ENCODE measurements around the gene CXCR6.

Gene CXCR6

GRCh38 chr3:45943207-45943846, at the start of gene CXCR6:
Gene CXCR6 (plus strand): TSS chr3:45943464. CDS start chr3:45946482, 3,018 bp downstream.
- DNase-seq = no peak

- DNase-seq = no peak
Observed at GRCh38 chr3:45894015-45894414, 49.2 kb upstream of the CXCR6 start.

GRCh38 chr3:45895686-45896468, 47.4 kb upstream of the CXCR6 start:
- DNase-seq = no peak

- DNase-seq = no peak
Observed at GRCh38 chr3:45896956-45897355, 46.3 kb upstream of the CXCR6 start.

GRCh38 chr3:45904931-45905330, 38.3 kb upstream of the CXCR6 start:
- DNase-seq = no peak

- no peak for DNase-seq
Observed at GRCh38 chr3:45905755-45906154, 37.5 kb upstream of the CXCR6 start.

- no peak for DNase-seq
Observed at GRCh38 chr3:45906681-45907407, 36.4 kb upstream of the CXCR6 start.

- DNase-seq = no peak
Observed at GRCh38 chr3:45907769-45908705, 35.2 kb upstream of the CXCR6 start.

- DNase-seq = no peak
Observed at GRCh38 chr3:45908761-45909160, 34.5 kb upstream of the CXCR6 start.

GRCh38 chr3:45909542-45909941, 33.7 kb upstream of the CXCR6 start:
- no peak for DNase-seq

- DNase-seq = no peak
Observed at GRCh38 chr3:45910892-45911291, 32.4 kb upstream of the CXCR6 start.

- DNase-seq = no peak
Observed at GRCh38 chr3:45911511-45912226, 31.6 kb upstream of the CXCR6 start.

GRCh38 chr3:45912435-45912834, 30.8 kb upstream of the CXCR6 start:
- DNase-seq = no peak

GRCh38 chr3:45914362-45915058, 28.8 kb upstream of the CXCR6 start:
- DNase-seq = no peak

GRCh38 chr3:45915059-45915439, 28.2 kb upstream of the CXCR6 start:
- DNase-seq = no peak

- DNase-seq = peak; percentile 55
Observed at GRCh38 chr3:45915518-45916231, 27.6 kb upstream of the CXCR6 start.

GRCh38 chr3:45917146-45917898, 25.9 kb upstream of the CXCR6 start:
- peak; percentile 38 for DNase-seq

GRCh38 chr3:45921158-45922038, 21.9 kb upstream of the CXCR6 start:
- DNase-seq = no peak

GRCh38 chr3:45922039-45922326, 21.3 kb upstream of the CXCR6 start:
- DNase-seq = no peak

All from NCI-H524 treated with DMSO at 0.1 percent for 48 hours (cell line).